Measurements from ENCODE around the gene MLN. TPM values are rescaled to one million over a fixed set of nuclear protein-coding genes. Genes with fewer than 3 reads are reported as not detected.

The MLN gene
- total RNA-seq, 2 experiments from 2014 or later = not detected

DNA sequence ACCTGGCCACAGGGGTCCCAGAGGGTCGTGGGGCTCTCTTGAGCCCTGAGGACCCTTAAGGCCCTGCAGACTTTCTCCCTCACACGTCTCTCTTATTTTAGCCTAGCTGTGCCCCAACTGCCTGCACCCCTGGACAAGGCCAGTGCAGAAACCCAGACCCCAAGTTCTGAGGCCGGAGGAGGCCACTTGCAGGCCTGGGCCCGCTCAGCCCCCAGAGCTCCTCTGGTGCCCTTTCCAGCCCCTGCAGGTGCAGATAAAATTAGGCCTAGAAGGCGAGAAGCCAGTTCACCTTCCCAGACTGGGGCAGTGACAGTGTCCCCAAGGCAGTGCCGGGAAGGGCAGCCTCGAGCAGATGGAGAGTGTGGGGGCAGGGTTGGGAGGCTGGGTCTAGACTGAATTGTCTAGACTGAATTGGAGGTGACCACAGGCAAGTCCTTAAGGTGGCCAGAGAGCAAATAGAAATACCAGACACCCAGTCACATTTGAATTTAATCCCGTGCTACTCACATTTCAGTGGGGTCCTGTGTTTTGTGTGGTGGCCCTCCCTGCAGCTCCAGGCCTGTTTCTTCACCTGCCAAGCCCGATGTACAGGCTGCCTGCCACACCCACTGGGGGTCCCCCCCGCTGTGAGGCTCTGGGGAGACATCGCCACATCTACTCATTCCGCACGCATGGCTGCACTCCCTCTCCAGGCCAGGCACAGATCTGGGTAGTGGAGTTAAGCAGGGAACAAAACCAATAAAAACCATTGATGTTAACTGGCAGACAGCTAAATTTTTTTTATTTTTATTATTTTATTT is 48.5 kb downstream of the MLN start:
- DNase-seq (no peak), ATAC-seq (no peak)
- ChIA-PET POLR2A (no interaction called here), CTCF (interaction anchor here (0.6 kb wide), 1 partner anchor 230 kb away, joined by 3 read pairs; no protein-coding TSS in a partner anchor)
- no peaks in the 10 kb centered on the region for H3K36me3 Mint-ChIP-seq (ENCODE audit: low read depth)
- no peaks in the 10 kb centered on the region for H3K9me3 Mint-ChIP-seq (ENCODE audit: low read depth)
- intact Hi-C loops (cut with DNase I, micrococcal nuclease) = no loop called here
- no peak overlapping the region for H3K4me3 Mint-ChIP-seq
- no peaks in the 10 kb centered on the region for H3K27me3 Mint-ChIP-seq
- H3K27ac Mint-ChIP-seq = no peak overlapping the region
- no peaks in the 10 kb centered on the region for H3K4me1 Mint-ChIP-seq

DNA sequence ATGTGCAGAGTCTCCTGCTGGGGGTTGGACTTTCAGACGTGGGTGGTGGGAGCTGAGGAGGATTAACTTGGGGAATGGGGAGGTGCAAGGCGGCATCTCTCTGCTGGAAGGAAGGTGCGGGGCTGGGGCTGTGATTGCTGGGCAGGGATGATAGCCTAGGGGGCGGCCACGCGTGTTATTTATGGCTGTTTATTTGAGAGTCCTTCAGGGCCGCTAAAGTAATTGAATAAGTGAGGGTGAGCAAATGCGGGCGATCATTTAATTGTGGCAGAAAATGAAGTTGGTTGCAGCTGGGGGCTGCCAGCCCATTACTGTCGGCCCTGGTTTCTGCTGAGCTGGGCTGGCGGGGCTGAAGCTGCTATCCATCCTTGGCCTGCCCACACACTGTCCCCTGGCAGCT is 49.6 kb downstream of the MLN start:
- H3K27me3 Mint-ChIP-seq = no peaks in the 10 kb centered on the region
- CTCF ChIA-PET = interaction anchor here (0.6 to 1.2 kb wide), 2 partner anchors 16 to 100 kb away, joined by 3 to 4 read pairs; no protein-coding TSS in a partner anchor
- intact Hi-C loops (cut with DNase I, micrococcal nuclease) = no loop called here
- ATAC-seq = no peak
- no peak for DNase-seq
- H3K4me3 Mint-ChIP-seq = no peak overlapping the region
- H3K36me3 Mint-ChIP-seq (ENCODE audit: low read depth) = no peaks in the 10 kb centered on the region
- no peaks in the 10 kb centered on the region for H3K9me3 Mint-ChIP-seq (ENCODE audit: low read depth)
- POLR2A ChIA-PET = no interaction called here
- no peak overlapping the region for H3K27ac Mint-ChIP-seq
- H3K4me1 Mint-ChIP-seq = no peaks in the 10 kb centered on the region

DNA sequence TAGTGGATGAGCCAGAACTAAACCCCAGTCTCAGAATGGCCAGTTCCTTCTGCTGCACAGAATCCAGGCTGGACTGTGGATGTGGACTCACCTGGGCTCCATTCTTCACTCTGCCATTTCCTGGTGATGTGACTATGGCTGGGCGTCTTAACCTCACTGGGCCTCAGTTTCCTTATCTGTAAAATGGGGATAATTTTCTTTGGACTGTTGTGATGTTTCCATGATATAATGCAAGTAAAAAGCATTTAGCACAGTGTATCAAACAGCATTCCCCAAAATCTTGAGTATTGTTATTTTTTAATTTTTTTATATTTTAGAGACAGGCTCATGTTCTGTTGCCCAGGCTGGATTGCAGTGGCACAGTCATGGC is 51.2 kb downstream of the MLN start:
- Mint-ChIP-seq H3K36me3 (ENCODE audit: low read depth) (no peaks in the 10 kb centered on the region), H3K9me3 (ENCODE audit: low read depth) (no peaks in the 10 kb centered on the region), H3K27ac (no peak overlapping the region), H3K4me1 (no peaks in the 10 kb centered on the region), H3K27me3 (no peaks in the 10 kb centered on the region), H3K4me3 (no peak overlapping the region)
- ChIA-PET CTCF (interaction anchor here (0.6 kb wide), 1 partner anchor 300 kb away, joined by 3 read pairs; no protein-coding TSS in a partner anchor), POLR2A (no interaction called here)
- DNase-seq = no peak
- no peak for ATAC-seq
- intact Hi-C loops (cut with DNase I, micrococcal nuclease) = no loop called here

GRCh38 chr6:33751771-33752645 is 51.8 kb downstream of the MLN start:
- intact Hi-C loops (cut with DNase I, micrococcal nuclease) = no loop called here
- no peak for ATAC-seq
- H3K4me1 Mint-ChIP-seq = no peaks in the 10 kb centered on the region
- no peaks in the 10 kb centered on the region for H3K9me3 Mint-ChIP-seq (ENCODE audit: low read depth)
- H3K36me3 Mint-ChIP-seq (ENCODE audit: low read depth) = no peaks in the 10 kb centered on the region
- no peak for DNase-seq
- H3K27ac Mint-ChIP-seq = no peak overlapping the region
- H3K27me3 Mint-ChIP-seq = no peaks in the 10 kb centered on the region
- CTCF ChIA-PET = interaction anchor here (0.6 to 1.4 kb wide), 2 partner anchors 10 to 301 kb away, joined by 3 read pairs; no protein-coding TSS in a partner anchor
- H3K4me3 Mint-ChIP-seq = no peak overlapping the region
- POLR2A ChIA-PET = no interaction called here

GRCh38 chr6:33750244-33750991 is 53.4 kb downstream of the MLN start:
- POLR2A ChIA-PET = no interaction called here
- intact Hi-C loops (cut with DNase I, micrococcal nuclease) = no loop called here
- Mint-ChIP-seq H3K36me3 (ENCODE audit: low read depth) (no peaks in the 10 kb centered on the region), H3K27ac (no peak overlapping the region), H3K4me3 (no peak overlapping the region), H3K4me1 (no peaks in the 10 kb centered on the region), H3K9me3 (ENCODE audit: low read depth) (no peaks in the 10 kb centered on the region), H3K27me3 (no peaks in the 10 kb centered on the region)
- CTCF ChIA-PET = interaction anchor here (1.2 kb wide), 1 partner anchor 21 kb away, joined by 3 read pairs; no protein-coding TSS in a partner anchor
- no peak for DNase-seq
- no peak for ATAC-seq

- Mint-ChIP-seq H3K36me3 (ENCODE audit: low read depth) (no peaks in the 10 kb centered on the region), H3K9me3 (ENCODE audit: low read depth) (no peaks in the 10 kb centered on the region), H3K4me1 (no peaks in the 10 kb centered on the region), H3K27ac (no peak overlapping the region), H3K27me3 (no peaks in the 10 kb centered on the region), H3K4me3 (no peak overlapping the region)
- CTCF ChIA-PET = interaction anchor here (1.2 kb wide), 1 partner anchor 22 kb away, joined by 3 read pairs; no protein-coding TSS in a partner anchor
- DNase-seq = no peak
- intact Hi-C loops (cut with DNase I, micrococcal nuclease) = loop anchor here in 1 of 2 experiments (10.0 kb wide), 1 partner anchor 405 kb away; no protein-coding TSS in a partner anchor
- no peak for ATAC-seq
- POLR2A ChIA-PET = no interaction called here
Observed at GRCh38 chr6:33749401-33749800, 54.4 kb downstream of the MLN start.

DNA sequence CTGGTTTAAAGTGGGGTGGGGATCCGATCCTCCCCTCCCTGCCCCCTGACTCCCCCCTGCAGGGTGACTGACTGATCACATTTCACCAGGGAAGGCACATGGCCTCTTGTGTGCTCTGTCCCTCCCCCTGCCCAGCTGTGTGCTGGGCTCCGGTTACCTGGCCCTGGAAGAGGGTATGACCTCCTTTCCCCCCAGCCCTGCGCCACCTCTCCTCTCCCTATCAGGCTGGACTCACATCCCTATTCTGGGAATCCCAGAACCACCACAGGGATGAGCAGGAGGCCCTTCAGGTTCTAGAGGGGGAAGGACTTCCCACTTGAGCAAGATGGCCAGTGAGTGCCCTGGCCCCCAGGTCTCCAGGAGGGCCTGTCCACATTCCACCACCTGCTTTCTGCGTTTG is 55.0 kb downstream of the MLN start:
- intact Hi-C loops (cut with DNase I, micrococcal nuclease) = loop anchor here in 1 of 2 experiments (10.0 kb wide), 1 partner anchor 406 kb away; no protein-coding TSS in a partner anchor
- Mint-ChIP-seq H3K36me3 (ENCODE audit: low read depth) (no peaks in the 10 kb centered on the region), H3K27ac (no peak overlapping the region), H3K4me1 (no peaks in the 10 kb centered on the region), H3K9me3 (ENCODE audit: low read depth) (no peaks in the 10 kb centered on the region), H3K4me3 (no peak overlapping the region), H3K27me3 (no peaks in the 10 kb centered on the region)
- POLR2A ChIA-PET = no interaction called here
- DNase-seq (no peak), ATAC-seq (no peak)
- CTCF ChIA-PET = no interaction called here

DNA sequence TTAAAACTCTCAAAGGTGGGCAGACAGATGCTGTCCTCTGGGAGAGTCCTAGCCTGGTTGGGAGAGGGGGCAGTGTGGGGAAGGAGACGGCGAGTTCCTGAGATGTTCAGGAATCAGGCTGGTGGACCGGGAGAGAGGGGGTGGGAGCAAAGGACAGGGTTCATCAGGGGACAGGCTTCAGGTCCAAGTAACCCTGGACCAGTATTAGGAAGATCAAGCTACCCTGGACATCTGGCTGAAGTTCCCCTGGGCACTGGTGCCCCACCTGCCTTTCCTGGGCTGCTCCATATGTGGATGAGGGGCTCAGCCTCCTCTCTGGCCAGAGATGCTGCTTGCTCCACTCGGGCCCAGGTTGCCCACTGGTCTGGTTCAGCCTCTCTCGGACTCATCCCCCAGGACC is 56.0 kb downstream of the MLN start:
- ATAC-seq (no peak), DNase-seq (no peak)
- H3K9me3 Mint-ChIP-seq (ENCODE audit: low read depth) = no peaks in the 10 kb centered on the region
- H3K4me3 Mint-ChIP-seq = no peak overlapping the region
- ChIA-PET CTCF (interaction anchor here (1.1 to 5.2 kb wide), 2 partner anchors 31 to 279 kb away, joined by 3 to 29 read pairs; no protein-coding TSS in a partner anchor), POLR2A (interaction anchor here (0.5 kb wide), 1 partner anchor 436 kb away, joined by 3 read pairs; no protein-coding TSS in a partner anchor)
- H3K27me3 Mint-ChIP-seq = no peaks in the 10 kb centered on the region
- intact Hi-C loops (cut with DNase I, micrococcal nuclease) = loop anchor here in 1 of 2 experiments (10.0 kb wide), 1 partner anchor 407 kb away; no protein-coding TSS in a partner anchor
- no peaks in the 10 kb centered on the region for H3K4me1 Mint-ChIP-seq
- no peaks in the 10 kb centered on the region for H3K36me3 Mint-ChIP-seq (ENCODE audit: low read depth)
- no peak overlapping the region for H3K27ac Mint-ChIP-seq

GRCh38 chr6:33746651-33747100 is 57.1 kb downstream of the MLN start, which contains the start of gene IP6K3:
Gene IP6K3 (minus strand): TSS chr6:33746905. CDS start chr6:33735476, 11,429 bp downstream.
- H3K4me1 Mint-ChIP-seq = no peaks in the 10 kb centered on the region
- CTCF ChIA-PET = interaction anchor here (1.1 to 5.2 kb wide), 2 partner anchors 32 to 280 kb away, joined by 3 to 29 read pairs; no protein-coding TSS in a partner anchor
- ATAC-seq = no peak
- POLR2A ChIA-PET = no interaction called here
- intact Hi-C loops (cut with DNase I, micrococcal nuclease) = loop anchor here in 1 of 2 experiments (10.0 kb wide), 1 partner anchor 408 kb away; no protein-coding TSS in a partner anchor
- H3K27me3 Mint-ChIP-seq = no peaks in the 10 kb centered on the region
- DNase-seq = no peak
- no peaks in the 10 kb centered on the region for H3K36me3 Mint-ChIP-seq (ENCODE audit: low read depth)
- no peak within 1 kb of the TSS for H3K4me3 Mint-ChIP-seq
- H3K9me3 Mint-ChIP-seq (ENCODE audit: low read depth) = no peaks in the 10 kb centered on the region
- H3K27ac Mint-ChIP-seq = no peak within 1 kb of the TSS

GRCh38 chr6:33746036-33746600 is 57.7 kb downstream of the MLN start:
- ATAC-seq = no peak
- ChIA-PET POLR2A (no interaction called here), CTCF (interaction anchor here (0.6 to 5.2 kb wide), 3 partner anchors 102 to 281 kb away, joined by 3 to 29 read pairs (median 3); no protein-coding TSS in a partner anchor)
- no peak for DNase-seq
- intact Hi-C loops (cut with DNase I, micrococcal nuclease) = loop anchor here in 1 of 2 experiments (10.0 kb wide), 1 partner anchor 409 kb away; no protein-coding TSS in a partner anchor
- H3K9me3 Mint-ChIP-seq (ENCODE audit: low read depth) = no peaks in the 10 kb centered on the region
- no peaks in the 10 kb centered on the region for H3K36me3 Mint-ChIP-seq (ENCODE audit: low read depth)
- H3K4me1 Mint-ChIP-seq = no peaks in the 10 kb centered on the region
- no peaks in the 10 kb centered on the region for H3K27me3 Mint-ChIP-seq
- H3K4me3 Mint-ChIP-seq = no peak overlapping the region
- no peak overlapping the region for H3K27ac Mint-ChIP-seq

Measured in activated CD4-positive, alpha-beta T cell treated with anti-CD3 and anti-CD28 coated beads for 36 hours (primary cell).